Mammary epithelial cell (primary cell): ENCODE data around the gene CLCN3.

Experiments used
- CTCF ChIP-seq, 2 donors: IDR thresholded peaks in 1 of 2; conservative IDR thresholded peaks in 1 of 2; 2 replicates each; pipeline ENCODE4 v1.5.1; 2011 to 2012; ENCODE audit warnings: inconsistent platforms in 2 of 2, low read length in 2 of 2, mild to moderate bottlenecking in 2 of 2, control low read depth in 1 of 2, low read depth in 1 of 2; ENCODE audit not compliant: insufficient read depth in 1 of 2; ENCODE audit errors: extremely low read depth in 1 of 2
- EZH2 ChIP-seq: IDR thresholded peaks from 2 replicates; pipeline ENCODE4 v1.6.1; 2012; ENCODE audit warnings: low read length, inconsistent platforms, borderline replicate concordance

- TF ChIP-seq CTCF (conservative IDR thresholded peaks at IDR 0.05 in 1 of 2, IDR thresholded peaks at IDR 0.05 in 1 of 2; ENCODE audit: extremely low read depth in 1 of 2, insufficient read depth in 1 of 2, low read depth in 1 of 2, low read length in 2 of 2) (no peak), EZH2 (no peak)
Measured at GRCh38 chr4:169770416-169770815, 150.0 kb downstream of the CLCN3 start.
